ENCODE results near the gene CTDSP2. TPM values are rescaled to one million over a fixed set of nuclear protein-coding genes. Genes with fewer than 3 reads are reported as not detected.

Gene CTDSP2
- total RNA-seq, 4 donors from 2014 or later, result 66.0 to 116 (median 83.4) TPM

DNA sequence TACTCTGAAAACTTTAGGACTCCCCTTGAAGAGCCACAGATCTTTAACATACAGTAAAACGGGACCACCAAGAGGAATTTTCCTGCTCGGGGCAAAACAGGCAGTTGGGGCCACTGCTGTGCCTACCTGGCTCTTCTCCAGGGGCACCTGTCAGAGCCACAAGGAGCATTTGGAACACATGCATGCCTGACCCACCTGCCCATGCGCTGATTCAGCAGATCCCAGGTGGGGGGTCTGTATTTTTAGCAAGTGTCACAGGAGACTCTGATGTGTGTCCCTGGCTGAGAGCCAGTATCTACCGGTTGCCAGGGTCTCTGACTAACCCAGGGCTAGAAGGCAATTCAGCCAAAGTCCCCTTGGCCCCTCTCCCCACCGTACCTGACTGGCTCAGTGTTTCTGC is 6.5 kb downstream of the CTDSP2 start:
- in situ Hi-C loops (cut with MboI; ENCODE audit: low sequenced_read_pairs in 4 of 4) (no loop called here), intact Hi-C loops (cut with DNase I; ENCODE audit: low total_unique reads) (no loop called here)
- TF ChIP-seq, protein P1, sequence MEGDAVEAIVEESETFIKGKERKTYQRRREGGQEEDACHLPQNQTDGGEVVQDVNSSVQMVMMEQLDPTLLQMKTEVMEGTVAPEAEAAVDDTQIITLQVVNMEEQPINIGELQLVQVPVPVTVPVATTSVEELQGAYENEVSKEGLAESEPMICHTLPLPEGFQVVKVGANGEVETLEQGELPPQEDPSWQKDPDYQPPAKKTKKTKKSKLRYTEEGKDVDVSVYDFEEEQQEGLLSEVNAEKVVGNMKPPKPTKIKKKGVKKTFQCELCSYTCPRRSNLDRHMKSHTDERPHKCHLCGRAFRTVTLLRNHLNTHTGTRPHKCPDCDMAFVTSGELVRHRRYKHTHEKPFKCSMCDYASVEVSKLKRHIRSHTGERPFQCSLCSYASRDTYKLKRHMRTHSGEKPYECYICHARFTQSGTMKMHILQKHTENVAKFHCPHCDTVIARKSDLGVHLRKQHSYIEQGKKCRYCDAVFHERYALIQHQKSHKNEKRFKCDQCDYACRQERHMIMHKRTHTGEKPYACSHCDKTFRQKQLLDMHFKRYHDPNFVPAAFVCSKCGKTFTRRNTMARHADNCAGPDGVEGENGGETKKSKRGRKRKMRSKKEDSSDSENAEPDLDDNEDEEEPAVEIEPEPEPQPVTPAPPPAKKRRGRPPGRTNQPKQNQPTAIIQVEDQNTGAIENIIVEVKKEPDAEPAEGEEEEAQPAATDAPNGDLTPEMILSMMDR (IDR thresholded peaks at IDR 0.05 in 4 of 5, conservative IDR thresholded peaks at IDR 0.05 in 1 of 5), result no peak
- no peak for TF ChIP-seq POLR2A (IDR thresholded peaks at IDR 0.05)
- peaks cover 95 to 97% of the 10 kb centered on the region in 2 donors for H3K4me1 ChIP-seq
- peak overlapping the region; percentile 2 to 97 (median 22) for H3K4me3 ChIP-seq
- H3K9me3 ChIP-seq, result no peaks in the 10 kb centered on the region
- no peaks in the 10 kb centered on the region for H3K27me3 ChIP-seq
- DNase-seq, result peak; percentile 54 to 87
- ATAC-seq, result peak; percentile 19
- peak overlapping the region; percentile 93 to 99 (median 98) for H3K27ac ChIP-seq
- H3K36me3 ChIP-seq, result no peaks in the 10 kb centered on the region

DNA sequence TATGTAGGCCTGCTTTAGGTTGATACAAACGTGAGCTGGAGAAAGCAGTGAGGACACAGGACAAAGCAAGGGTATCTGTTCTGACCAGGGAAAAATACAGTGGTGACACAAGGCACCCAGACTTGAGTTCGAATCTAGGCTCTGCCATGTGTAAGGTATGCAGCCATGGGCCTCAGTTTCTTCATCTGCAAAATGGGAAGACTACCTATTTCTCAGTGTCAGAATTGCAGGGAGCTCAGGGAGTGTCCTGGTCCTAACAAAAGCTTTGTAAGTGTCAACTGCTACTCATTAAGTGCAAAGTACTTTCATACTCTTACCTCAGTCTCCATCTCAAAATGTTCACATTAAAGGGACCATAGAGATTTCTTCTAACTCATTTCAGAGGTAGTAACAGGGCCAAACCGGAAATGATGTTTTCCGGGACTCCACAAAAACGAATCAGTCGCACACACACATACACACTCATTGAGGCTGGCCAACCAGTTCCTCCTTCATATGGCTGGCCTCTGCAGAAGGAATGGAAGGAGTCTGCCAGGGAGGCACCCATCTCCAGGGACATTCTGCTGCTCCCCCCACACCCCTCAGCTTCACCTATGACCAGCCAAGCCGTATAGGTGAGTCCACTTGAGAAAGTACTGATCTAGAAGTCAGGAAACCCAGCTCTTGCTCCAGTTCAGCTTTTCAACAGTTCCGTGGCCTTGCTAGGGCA is 7.8 kb downstream of the CTDSP2 start:
- DNase-seq, result no peak
- intact Hi-C loops (cut with DNase I; ENCODE audit: low total_unique reads), result no loop called here
- Histone ChIP-seq H3K9me3 (no peaks in the 10 kb centered on the region), H3K36me3 (no peaks in the 10 kb centered on the region), H3K27me3 (no peaks in the 10 kb centered on the region), H3K4me1 (peaks cover 100% of the 10 kb centered on the region in 2 donors), H3K4me3 (peak overlapping the region in 3 of 4 donors; percentile 24 to 97 (median 34)), H3K27ac (peak overlapping the region; percentile 93 to 99 (median 98))
- in situ Hi-C loops (cut with MboI; ENCODE audit: low sequenced_read_pairs in 4 of 4), result no loop called here
- TF ChIP-seq, protein P1 (IDR thresholded peaks at IDR 0.05 in 4 of 5, conservative IDR thresholded peaks at IDR 0.05 in 1 of 5), result no peak
- no peak for TF ChIP-seq POLR2A (IDR thresholded peaks at IDR 0.05)
- ATAC-seq, result no peak

DNA sequence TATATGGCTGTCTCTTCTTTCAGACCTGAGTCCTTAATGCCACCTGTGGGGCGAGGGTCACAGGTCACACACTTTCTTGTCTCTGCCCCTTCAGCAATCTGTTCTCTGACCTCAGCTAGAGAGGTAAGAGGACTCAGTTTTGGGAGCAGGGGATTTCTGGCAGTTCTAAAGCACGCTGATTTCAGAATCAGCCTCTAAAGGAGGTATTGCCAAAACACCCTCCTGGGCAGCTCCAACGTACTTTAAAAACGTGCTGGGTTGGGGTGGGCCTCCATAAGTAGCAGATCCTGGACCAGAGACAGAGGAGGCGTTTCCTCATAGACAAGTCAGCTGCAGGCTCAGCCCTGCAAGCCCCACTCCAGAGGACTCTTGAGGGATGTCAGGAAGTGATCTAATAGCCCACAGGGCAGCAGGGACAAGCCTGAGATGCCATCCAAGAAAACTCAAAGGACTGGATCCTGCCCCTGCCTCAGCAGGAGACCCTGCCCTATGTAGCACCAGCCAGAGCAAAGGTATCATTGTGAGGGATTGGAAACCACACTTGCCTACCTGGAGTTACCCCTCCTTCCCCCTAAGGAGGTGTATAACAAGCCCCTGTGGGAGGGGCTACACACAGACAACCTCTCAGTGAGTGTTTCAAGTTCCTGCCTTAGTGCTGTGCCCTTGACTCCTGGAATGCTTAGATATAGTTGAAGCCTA is 8.5 kb downstream of the CTDSP2 start:
- Histone ChIP-seq H3K9me3 (no peaks in the 10 kb centered on the region), H3K4me1 (peaks cover 100% of the 10 kb centered on the region in 2 donors), H3K27me3 (no peaks in the 10 kb centered on the region), H3K27ac (peak overlapping the region; percentile 93 to 99 (median 98)), H3K36me3 (no peaks in the 10 kb centered on the region), H3K4me3 (peak overlapping the region in 3 of 4 donors; percentile 21 to 34 (median 24))
- TF ChIP-seq, protein P1 (IDR thresholded peaks at IDR 0.05 in 4 of 5, conservative IDR thresholded peaks at IDR 0.05 in 1 of 5), result no peak
- no peak for TF ChIP-seq POLR2A (IDR thresholded peaks at IDR 0.05)
- ATAC-seq, result peak; percentile 8 to 18
- in situ Hi-C loops (cut with MboI; ENCODE audit: low sequenced_read_pairs in 4 of 4), result no loop called here
- intact Hi-C loops (cut with DNase I; ENCODE audit: low total_unique reads), result no loop called here
- peak in 1 of 2 donors; percentile 55 for DNase-seq

DNA sequence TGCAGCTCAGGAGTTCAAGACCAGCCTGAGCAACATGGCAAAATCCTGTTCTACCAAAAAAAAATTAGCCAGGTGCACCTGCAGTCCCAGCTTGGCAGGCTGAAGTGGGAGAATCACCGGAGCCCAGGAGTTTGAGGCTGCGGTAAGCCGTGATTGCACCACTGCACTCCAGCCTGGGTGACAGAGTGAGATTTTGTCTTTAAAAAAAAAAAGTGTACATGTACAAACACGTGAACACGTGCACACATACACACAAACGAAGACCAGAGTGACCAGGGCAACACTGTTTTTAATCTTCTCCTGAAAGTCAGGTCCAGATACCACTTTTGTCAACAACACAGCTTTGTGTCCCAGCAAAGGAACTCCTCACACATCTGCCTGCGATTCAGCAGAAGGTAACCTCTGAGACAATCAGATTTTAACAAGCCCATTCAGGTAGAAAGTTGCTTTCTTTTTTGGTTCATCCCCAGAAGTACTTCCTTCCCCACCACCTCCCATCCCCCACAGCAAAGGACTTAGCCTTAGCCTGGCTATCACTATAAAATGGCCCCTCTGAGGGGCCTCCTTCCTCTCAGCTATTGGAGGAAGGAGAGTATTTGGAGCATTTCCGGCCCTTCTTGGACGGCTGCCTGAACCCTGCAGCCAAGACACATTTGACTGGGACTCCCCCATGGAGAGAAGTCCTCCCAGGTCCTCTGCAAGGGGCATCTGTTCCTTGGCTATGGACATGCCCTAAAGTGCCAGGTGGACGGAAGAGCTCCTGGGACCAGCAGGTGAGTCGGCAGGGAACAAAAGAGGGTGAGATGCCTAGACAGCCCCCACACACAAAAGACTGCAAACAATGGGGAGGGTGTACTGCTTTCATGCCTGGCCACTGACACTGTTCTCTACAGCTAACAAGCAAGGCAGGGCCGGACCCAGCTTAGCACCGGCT is 9.8 kb downstream of the CTDSP2 start:
- DNase-seq (peak in 1 of 2 donors; percentile 58), ATAC-seq (peak; percentile 13 to 14)
- in situ Hi-C loops (cut with MboI; ENCODE audit: low sequenced_read_pairs in 4 of 4), result no loop called here
- Histone ChIP-seq H3K9me3 (no peaks in the 10 kb centered on the region), H3K27me3 (no peaks in the 10 kb centered on the region), H3K36me3 (no peaks in the 10 kb centered on the region), H3K27ac (peak overlapping the region; percentile 93 to 99 (median 98)), H3K4me3 (peak overlapping the region; percentile 21 to 34 (median 24)), H3K4me1 (peaks cover 98 to 100% of the 10 kb centered on the region in 2 donors)
- intact Hi-C loops (cut with DNase I; ENCODE audit: low total_unique reads), result no loop called here
- no peak for TF ChIP-seq POLR2A (IDR thresholded peaks at IDR 0.05)
- TF ChIP-seq, protein P1 (IDR thresholded peaks at IDR 0.05 in 4 of 5, conservative IDR thresholded peaks at IDR 0.05 in 1 of 5), result no peak
